ENCODE results near the gene IQCM.

The IQCM gene

DNA sequence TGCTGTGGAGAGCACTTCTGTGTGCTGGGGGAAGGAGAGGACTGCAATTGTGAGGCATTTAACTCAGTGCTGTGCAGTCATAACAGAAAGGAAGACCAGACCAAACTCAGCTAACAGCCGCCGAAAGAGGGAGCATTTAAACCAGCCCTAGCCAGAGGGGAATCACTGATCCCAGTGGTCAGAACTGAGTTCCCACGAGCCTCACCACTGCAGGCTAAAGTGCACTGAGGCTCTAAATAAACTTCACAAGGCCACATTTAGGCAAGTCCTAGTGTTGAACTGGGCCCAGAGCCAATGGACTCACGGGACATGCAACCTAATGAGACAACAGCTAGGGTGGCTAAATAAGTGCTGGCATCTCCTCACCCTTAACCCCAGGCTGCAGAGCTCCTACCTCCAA, 20.4 kb downstream of the IQCM start:
- ChIA-PET CTCF (no interaction called here), POLR2A (no interaction called here)
- Histone ChIP-seq H3K36me3 (ENCODE audit: control insufficient read depth in 2 of 2, insufficient read depth in 1 of 2, low read length in 2 of 2) (no peaks in the 10 kb centered on the region), H3K4me1 (ENCODE audit: control insufficient read depth, insufficient read depth, low read length) (no peaks in the 10 kb centered on the region), H3K27ac (ENCODE audit: extremely low read depth, low read depth, low read length) (no peak overlapping the region), H3K9me3 (ENCODE audit: control insufficient read depth, insufficient read depth, low read depth, low read length) (no peaks in the 10 kb centered on the region), H3K4me3 (ENCODE audit: low read depth, low read length) (no peak overlapping the region)
- TF ChIP-seq ZNF2 (tag by site-specific recombination; IDR thresholded peaks at IDR 0.05): no peak
- no peak for TF ChIP-seq ZEB2 (tag by site-specific recombination; IDR thresholded peaks at IDR 0.05)
- TF ChIP-seq GFI1B (tag by site-specific recombination; IDR thresholded peaks at IDR 0.05): no peak
- no peak for TF ChIP-seq ZNF391 (tag by site-specific recombination; IDR thresholded peaks at IDR 0.05; ENCODE audit: borderline replicate concordance, low read depth)
- no peak for TF ChIP-seq ZNF121 (tag by site-specific recombination; IDR thresholded peaks at IDR 0.05)
- TF ChIP-seq ZNF596 (tag by site-specific recombination; IDR thresholded peaks at IDR 0.05): no peak
- no peak for TF ChIP-seq ZBTB20 (tag by site-specific recombination; IDR thresholded peaks at IDR 0.05)
- no peak for TF ChIP-seq HIC1 (tag by site-specific recombination; IDR thresholded peaks at IDR 0.05)
- TF ChIP-seq ZBTB49 (tag by site-specific recombination; IDR thresholded peaks at IDR 0.05; ENCODE audit: low read depth): no peak
- TF ChIP-seq ZNF501 (tag by site-specific recombination; IDR thresholded peaks at IDR 0.05): no peak
- TF ChIP-seq ZNF174 (tag by site-specific recombination; IDR thresholded peaks at IDR 0.05): no peak

DNA sequence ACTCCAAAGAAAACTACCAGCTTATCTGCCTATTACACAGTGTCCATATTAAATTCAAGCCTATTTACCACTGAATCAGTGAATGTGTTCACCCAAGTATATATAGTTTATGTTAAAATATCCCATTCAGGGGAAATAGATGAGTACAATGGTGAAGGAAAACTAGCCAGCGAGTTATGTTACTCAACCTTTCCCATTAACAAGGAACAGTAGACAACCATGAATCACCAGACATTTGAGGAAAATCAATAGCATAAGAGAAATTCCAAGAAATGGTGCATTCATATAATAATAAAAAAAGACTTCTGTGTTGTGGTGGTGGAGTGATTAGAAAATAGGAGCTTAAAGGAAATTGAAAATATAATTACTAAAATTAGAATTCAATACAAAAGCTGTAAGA, 21.3 kb downstream of the IQCM start:
- TF ChIP-seq, protein P1, sequence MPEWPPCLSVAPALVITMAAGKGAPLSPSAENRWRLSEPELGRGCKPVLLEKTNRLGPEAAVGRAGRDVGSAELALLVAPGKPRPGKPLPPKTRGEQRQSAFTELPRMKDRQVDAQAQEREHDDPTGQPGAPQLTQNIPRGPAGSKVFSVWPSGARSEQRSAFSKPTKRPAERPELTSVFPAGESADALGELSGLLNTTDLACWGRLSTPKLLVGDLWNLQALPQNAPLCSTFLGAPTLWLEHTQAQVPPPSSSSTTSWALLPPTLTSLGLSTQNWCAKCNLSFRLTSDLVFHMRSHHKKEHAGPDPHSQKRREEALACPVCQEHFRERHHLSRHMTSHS (tag by site-specific recombination; IDR thresholded peaks at IDR 0.05): no peak
- TF ChIP-seq KLF16 (tag by site-specific recombination; IDR thresholded peaks at IDR 0.05) (no peak), ZNF561 (tag by site-specific recombination; IDR thresholded peaks at IDR 0.05; ENCODE audit: borderline replicate concordance) (no peak), ZNF654 (tag by site-specific recombination; IDR thresholded peaks at IDR 0.05; ENCODE audit: low read depth) (no peak), ZNF843 (tag by site-specific recombination; IDR thresholded peaks at IDR 0.05) (no peak), ZNF169 (tag by site-specific recombination; IDR thresholded peaks at IDR 0.05) (no peak), ZSCAN18 (tag by site-specific recombination; IDR thresholded peaks at IDR 0.05) (no peak), ZNF248 (tag by site-specific recombination; IDR thresholded peaks at IDR 0.05) (no peak), ZNF16 (tag by site-specific recombination; IDR thresholded peaks at IDR 0.05; ENCODE audit: low read depth) (no peak)
- H3K4me1 ChIP-seq (ENCODE audit: control insufficient read depth, insufficient read depth, low read length): no peaks in the 10 kb centered on the region
- POLR2A ChIA-PET: no interaction called here
- H3K9me3 ChIP-seq (ENCODE audit: control insufficient read depth, insufficient read depth, low read depth, low read length): no peaks in the 10 kb centered on the region
- H3K27ac ChIP-seq (ENCODE audit: extremely low read depth, low read depth, low read length): no peak overlapping the region
- H3K4me3 ChIP-seq (ENCODE audit: low read depth, low read length): no peak overlapping the region
- CTCF ChIA-PET: interaction anchor here (0.6 kb wide), 1 partner anchor 12 kb away, joined by 3 read pairs; no protein-coding TSS in a partner anchor
- no peaks in the 10 kb centered on the region for H3K36me3 ChIP-seq (ENCODE audit: control insufficient read depth in 2 of 2, insufficient read depth in 1 of 2, low read length in 2 of 2)
